Stimulated activated CD8-positive, alpha-beta memory T cell treated with anti-CD3 and anti-CD28 coated beads, Interleukin-4, amount 100 ng/mL, for 4 hours (primary cell): Measurements from ENCODE around the gene TRIM62.

Source experiments
- DNase-seq, 2 donors: peaks; one replicate each; pipeline ENCODE4 v3.0.0-alpha.2; 2020; ENCODE audit warnings: low read depth in 2 of 2, low spot score in 1 of 2

The TRIM62 gene

DNA sequence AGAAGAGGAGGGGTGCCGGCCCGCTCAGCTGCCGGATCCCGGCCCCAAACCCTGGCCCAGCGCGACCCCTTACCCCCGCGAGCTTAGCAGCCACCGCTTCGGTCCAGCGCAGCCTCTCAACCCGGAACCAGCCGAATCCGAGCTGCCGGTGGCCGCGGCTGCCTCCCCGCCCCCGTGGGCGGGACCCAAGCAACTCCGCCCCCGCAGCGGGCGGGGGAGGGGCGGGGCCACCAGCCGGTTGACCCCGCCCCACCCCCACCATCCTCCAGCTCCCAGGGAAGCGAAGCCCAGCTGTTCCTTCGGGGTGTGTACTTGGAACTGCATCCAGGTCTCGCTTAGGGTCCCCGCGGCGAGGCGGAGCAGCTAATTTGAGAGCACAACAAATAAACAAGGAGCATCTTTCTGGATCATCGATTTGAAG is at the start of gene TRIM62:
Gene TRIM62 (minus strand): TSS at position 123 of the 421 bp plus-strand sequence. CDS start 611 bp downstream, outside the sequence.
- peak; percentile 45 to 65 for DNase-seq

DNA sequence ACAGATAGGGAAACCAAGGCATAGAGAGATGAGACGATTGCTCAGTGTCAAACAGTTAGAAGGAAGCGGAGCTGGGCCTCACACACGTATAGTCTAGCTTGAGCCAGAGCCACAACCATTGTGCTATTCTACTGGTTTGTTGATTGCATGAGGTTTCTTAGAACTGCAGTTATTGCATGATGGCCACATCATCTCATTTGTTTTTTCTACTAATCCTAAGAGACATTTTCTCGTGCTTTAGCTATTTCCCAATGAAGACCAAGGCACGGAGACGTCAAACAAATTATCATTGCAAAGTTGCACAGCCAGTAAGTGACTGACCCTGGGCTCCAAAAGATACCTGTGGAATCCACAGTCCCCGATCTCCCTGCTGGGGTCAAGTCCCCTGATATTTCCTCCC is 49.3 kb upstream of the TRIM62 start:
- no peak for DNase-seq

DNA sequence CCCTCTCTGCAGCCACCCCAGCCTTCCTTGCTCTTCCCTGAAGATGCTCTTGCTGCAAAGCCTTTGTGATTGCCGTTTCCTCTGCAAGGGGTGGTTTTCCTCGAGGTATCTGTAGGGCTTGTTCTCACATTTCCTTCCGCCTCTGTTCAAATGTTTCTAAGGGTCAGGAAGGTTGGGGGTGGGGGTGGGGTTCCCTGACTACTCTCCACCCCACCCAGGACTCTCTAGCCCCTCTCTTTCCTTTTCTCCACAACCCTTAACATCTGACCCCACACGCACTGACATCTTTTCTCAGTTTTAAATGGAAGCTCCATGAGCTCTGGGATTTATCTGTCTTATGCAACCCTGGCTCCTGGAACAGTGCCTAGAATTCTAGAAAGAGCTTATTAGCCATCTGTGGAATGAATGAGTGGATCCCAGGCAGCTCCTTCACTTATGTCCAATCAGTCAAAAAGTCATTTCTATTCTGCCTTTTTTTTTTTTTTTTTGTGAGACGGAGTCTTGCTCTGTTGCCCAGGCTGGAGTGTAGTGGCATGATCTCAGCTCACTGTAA is 47.2 kb upstream of the TRIM62 start:
- DNase-seq = no peak

DNA sequence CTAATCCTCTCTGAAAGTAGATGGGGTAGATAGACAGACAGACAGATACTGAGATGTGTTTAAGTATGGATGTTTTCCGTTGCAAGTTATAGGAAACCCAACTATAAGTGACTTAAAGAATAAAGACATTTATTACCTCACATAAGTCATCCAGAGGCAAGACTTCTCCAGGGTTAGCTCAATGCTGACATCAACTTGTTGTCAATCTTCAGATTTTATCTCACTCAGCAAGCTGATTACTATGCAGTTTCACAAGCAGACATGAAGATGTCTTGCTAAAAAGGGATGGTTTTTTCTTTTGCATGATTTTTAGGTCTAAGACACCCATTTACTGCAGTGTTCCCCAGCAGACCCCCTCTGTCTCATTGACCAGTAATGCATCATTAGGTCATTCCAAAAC is 43.7 kb upstream of the TRIM62 start:
- no peak for DNase-seq

- no peak for DNase-seq
Measured at GRCh38 chr1:33224166-33224707, 42.4 kb upstream of the TRIM62 start.

- no peak for DNase-seq
Measured at GRCh38 chr1:33222381-33222780, 40.5 kb upstream of the TRIM62 start.

- DNase-seq = no peak
Measured at GRCh38 chr1:33221385-33221758, 39.5 kb upstream of the TRIM62 start.

DNA sequence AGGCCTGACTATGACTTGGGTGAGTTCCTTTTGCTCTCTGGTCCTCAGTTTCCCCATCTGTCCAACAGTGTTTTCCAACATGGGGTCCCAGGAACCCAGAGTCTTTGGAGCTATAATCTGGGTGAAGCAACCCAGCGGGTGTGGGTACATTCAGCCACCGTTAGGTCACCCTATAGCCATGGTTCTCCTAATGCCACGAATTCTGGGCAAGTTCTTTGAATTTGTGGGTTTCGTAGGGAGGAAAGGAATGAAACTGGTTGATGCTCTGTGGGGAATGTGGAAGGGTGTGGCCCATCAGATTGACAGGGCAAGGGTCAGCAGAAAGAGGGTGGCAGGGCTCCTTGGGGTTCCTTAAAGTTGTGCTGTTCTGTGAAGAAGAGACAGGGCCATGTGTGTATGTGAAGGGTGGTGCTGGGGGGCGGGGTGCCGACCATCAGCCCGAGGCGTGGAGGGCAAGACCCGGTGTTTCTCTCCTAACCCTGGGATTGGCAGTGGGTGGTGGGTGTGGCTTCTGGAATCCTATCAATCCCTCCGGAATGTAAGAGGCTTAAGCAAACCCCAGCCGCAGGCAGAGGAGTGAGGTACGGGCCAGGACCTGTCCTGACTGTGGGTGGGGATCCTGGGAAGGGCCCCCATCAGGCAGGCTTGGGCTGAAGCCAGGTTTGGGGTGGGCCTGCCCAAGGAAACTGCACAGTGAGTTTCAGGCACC is 39.0 kb upstream of the TRIM62 start:
- DNase-seq = no peak

- DNase-seq = no peak
Measured at GRCh38 chr1:33219886-33220661, 38.2 kb upstream of the TRIM62 start.

- no peak for DNase-seq
Measured at GRCh38 chr1:33211972-33212371, 30.1 kb upstream of the TRIM62 start.

DNA sequence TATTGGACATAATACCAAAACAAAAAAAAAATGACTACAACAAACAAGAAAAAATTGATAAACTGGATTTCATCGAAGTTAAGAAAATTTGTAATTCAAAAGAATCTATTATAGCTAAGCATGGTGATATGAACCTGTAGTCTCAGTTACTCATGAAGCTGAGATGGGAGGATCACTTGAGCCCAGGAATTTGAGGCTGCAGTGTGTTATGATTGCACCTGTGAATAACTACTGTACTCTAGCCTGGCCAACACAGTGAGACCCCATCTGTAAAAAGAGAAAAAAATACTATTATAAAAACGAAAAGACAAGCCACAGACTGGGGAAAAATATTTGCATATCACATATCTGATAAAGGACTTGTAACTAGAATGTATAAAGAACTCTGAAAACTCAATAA is 24.5 kb upstream of the TRIM62 start:
- DNase-seq = no peak

- DNase-seq = no peak
Measured at GRCh38 chr1:33195556-33195955, 13.7 kb upstream of the TRIM62 start.

DNA sequence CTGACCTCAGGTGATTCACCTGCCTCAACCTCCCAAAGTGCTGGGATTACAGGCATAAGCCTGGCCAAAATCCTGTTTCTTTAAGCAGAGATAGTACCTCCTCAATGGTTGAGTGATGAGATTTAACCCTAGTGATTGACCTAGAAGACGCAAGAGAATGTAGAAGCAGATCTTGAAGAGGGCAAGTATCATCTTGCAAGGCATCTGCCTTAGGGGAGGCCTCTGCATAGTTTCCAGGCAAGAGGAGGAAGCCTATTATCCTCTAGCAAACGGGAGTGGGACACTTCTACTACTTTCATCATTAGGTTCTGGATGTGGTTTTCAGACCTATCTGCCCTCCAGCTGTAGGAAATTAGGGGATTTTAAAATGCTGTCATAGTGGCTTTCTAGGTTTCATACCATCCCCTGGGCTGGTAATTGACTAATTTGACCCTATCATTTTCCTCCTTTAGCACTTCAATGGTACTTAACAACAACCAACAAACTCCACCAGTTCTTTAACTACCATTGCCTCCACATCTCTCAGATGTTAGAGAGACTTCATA is 10.0 kb upstream of the TRIM62 start:
- no peak for DNase-seq

DNA sequence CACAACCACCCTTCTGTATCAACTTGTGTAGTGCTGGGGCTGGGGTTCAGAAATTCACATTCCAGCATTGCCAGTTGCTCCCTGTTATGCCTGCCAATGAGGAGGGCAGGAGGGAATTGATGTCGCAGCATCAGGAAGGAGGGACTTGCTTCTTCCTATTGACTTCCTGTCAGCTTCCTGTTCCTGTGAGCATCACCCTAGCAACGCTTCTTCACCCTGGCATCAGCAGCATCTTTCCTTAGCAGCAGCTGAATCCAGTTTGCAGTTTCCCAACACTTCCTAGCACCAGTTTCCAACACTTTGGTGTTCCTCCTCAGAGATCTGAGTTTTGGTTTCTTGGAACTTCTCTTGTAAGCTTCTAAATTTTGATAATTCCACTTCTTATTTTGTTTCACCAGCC is 8.9 kb upstream of the TRIM62 start:
- no peak for DNase-seq

DNA sequence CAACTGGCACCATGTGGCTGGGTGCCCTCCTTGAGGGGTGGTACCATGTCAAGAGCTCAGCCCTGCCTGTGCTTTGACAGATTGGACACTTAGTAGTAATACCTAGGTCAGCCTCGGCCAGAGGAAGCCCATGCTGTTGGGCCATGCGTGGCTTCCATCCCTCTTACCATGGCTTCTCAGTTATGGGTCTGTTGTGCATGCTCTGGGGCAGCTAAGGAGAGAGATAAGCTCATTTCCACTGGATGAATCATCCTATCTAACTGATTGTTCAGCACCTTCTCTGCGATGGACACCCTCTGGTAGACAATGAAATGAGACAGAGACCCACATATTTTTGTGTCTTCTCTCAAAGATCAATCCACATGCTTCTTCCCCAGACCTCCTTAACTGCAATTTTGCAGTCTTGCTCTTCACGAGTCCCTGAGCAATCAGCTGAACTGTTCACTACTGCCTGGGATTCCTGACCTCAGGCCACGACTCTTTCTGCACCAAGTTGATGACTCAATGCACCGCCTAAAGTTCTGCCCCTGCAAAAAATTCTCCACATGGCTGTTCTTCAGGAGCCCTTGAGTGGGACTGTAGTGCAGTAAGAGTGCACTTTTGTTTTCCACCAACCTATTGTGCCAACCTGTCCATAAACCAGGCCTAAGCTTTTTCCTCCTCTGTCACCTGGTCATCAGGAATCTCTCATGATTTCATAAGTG is 6.9 kb upstream of the TRIM62 start:
- DNase-seq = no peak

- no peak for DNase-seq
Measured at GRCh38 chr1:33186936-33187335, 5.1 kb upstream of the TRIM62 start.

DNA sequence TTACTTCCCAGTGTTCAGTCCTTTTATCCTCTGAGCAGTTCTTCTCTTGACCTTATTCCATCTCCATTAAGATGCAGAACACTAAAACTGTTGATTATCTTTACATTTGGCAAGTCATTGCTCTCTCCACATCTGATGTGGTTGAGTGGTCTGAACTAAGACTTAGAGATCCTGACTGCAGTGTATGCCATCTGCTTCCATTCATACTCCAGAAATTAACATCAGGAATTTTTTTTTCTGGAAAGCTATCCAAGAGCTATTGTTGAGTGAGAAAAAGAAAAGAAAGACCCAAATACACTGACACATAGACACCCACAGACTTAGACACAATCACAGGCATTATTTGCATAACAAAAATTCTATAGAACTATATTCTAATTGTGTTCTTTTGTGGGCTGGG is 3.7 kb upstream of the TRIM62 start:
- DNase-seq = no peak

- no peak for DNase-seq
Measured at GRCh38 chr1:33183306-33183705, 1.5 kb upstream of the TRIM62 start.

DNA sequence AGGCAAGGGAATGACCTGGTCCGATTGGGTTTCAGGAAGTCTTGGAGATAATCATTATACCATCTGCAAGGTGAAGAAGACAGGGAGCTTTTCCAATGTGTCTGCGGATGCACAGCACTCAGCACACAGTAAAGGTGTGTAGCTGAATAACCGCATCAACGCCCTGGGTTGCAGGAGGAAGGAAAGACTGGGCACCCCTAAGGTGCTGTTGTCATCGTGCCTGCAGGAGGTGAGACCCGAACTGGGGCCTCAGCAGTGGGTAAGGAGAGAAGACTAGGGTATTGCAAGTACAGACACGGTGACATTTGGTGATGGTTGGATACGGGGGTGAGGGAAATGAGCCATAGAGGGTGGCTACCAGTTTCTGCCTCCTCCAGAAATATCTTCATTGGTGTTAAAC is 1.1 kb upstream of the TRIM62 start:
- no peak for DNase-seq

DNA sequence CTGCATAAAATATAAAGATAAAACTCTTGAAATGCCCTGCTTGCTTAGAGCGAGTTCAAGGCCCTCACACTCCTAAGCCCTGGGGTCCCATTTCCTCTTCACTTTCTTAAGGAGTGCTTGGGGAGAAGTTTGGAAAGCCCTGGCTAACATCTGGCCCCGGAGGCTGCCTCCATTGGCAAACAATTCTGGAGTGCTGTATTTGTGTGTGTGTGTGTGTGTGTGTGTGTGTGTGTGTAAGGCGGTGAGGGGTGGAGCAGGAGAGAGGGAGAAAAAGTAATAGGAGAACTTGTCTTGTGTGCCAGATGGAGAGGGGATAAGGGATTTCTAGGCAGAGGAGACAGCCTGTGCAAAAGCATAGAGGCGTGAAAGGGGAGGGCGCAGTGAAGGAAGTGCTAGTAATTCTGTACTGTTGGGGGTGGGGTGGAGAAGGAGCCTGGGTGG is 578 bp upstream of the TRIM62 start:
- no peak for DNase-seq
